DND-41 (cell line): Measurements from ENCODE around the gene FAM47A.

ENCODE experiments used
- EZH2 ChIP-seq: IDR thresholded peaks from 3 replicates; pipeline ENCODE4 v1.6.1; 2012; ENCODE audit warnings: borderline replicate concordance, low read depth, mild to moderate bottlenecking, moderate library complexity, low read length, inconsistent platforms; ENCODE audit not compliant: severe bottlenecking
- TF ChIP-seq, protein P1 (sequence below): IDR thresholded peaks from 2 replicates; pipeline ENCODE4 v1.5.1; 2012; ENCODE audit warnings: borderline replicate concordance, low read length, moderate library complexity, mild to moderate bottlenecking; ENCODE audit not compliant: poor library complexity, severe bottlenecking; ENCODE audit errors: extremely low read depth

DNA sequence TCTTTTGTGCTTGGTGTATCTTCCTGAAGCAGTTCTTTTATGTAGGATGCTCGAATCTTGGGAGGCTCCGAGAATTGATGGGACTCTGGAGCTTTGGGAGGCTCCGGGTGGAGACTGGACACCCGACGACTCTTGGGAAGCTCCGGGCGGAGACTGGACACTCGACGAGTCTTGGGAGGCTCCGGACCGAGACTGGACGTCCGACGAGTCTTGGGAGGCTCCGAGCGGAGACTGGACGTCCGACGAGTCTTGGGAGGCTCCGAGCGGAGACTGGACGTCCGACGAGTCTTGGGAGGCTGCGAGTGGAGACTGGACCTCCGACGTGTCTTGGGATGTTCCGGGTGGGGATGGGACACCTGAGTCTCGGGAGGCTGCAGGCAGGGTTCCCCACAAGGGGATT is 1.6 kb downstream of the FAM47A start:
- no peak for TF ChIP-seq EZH2
- TF ChIP-seq, protein P1, sequence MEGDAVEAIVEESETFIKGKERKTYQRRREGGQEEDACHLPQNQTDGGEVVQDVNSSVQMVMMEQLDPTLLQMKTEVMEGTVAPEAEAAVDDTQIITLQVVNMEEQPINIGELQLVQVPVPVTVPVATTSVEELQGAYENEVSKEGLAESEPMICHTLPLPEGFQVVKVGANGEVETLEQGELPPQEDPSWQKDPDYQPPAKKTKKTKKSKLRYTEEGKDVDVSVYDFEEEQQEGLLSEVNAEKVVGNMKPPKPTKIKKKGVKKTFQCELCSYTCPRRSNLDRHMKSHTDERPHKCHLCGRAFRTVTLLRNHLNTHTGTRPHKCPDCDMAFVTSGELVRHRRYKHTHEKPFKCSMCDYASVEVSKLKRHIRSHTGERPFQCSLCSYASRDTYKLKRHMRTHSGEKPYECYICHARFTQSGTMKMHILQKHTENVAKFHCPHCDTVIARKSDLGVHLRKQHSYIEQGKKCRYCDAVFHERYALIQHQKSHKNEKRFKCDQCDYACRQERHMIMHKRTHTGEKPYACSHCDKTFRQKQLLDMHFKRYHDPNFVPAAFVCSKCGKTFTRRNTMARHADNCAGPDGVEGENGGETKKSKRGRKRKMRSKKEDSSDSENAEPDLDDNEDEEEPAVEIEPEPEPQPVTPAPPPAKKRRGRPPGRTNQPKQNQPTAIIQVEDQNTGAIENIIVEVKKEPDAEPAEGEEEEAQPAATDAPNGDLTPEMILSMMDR: no peak
